ENCODE results near the gene ZNF638.

ZNF638 gene

GRCh38 chr2:71457923-71458322 is 126.3 kb downstream of the ZNF638 start:
- Histone ChIP-seq H3K36me3 (ENCODE audit: insufficient read depth, low read depth, low read length) (no peaks in the 10 kb centered on the region), H3K27me3 (ENCODE audit: insufficient read depth, low read length) (peaks cover 39% of the 10 kb centered on the region), H3K4me3 (ENCODE audit: low read length) (no peak overlapping the region), H3K9me3 (ENCODE audit: insufficient read depth, low read depth, low read length) (no peaks in the 10 kb centered on the region), H3K9ac (ENCODE audit: low read depth, low read length) (no peak overlapping the region), H3K4me1 (ENCODE audit: insufficient read depth, low read length) (peaks cover 32% of the 10 kb centered on the region), H3K27ac (ENCODE audit: low read length) (no peak overlapping the region)

- Histone ChIP-seq H3K36me3 (ENCODE audit: insufficient read depth, low read depth, low read length) (no peaks in the 10 kb centered on the region), H3K9me3 (ENCODE audit: insufficient read depth, low read depth, low read length) (no peaks in the 10 kb centered on the region), H3K4me3 (ENCODE audit: low read length) (no peak overlapping the region), H3K27ac (ENCODE audit: low read length) (no peak overlapping the region), H3K9ac (ENCODE audit: low read depth, low read length) (no peak overlapping the region), H3K4me1 (ENCODE audit: insufficient read depth, low read length) (peaks cover 29% of the 10 kb centered on the region), H3K27me3 (ENCODE audit: insufficient read depth, low read length) (peaks cover 39% of the 10 kb centered on the region)
These were observed 127.0 kb downstream of the ZNF638 start for GRCh38 chr2:71458413-71459083.

DNA sequence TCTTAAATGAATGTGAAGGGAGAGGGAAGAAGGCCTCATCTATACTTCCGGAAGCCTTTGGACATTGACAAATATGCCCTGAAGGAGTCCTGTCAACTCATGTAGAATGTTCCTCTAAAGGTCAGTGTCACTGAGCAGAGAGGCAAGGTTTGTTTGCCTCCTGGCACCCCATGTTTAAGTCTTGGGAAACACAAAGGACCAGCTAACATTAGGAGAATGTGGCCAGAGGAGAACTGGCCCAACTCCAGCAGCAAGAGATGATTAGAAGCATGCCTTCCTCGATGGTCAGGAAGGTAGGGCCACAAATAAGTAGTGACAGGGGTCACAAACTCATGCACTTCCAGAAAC is 127.5 kb downstream of the ZNF638 start:
- Histone ChIP-seq H3K4me3 (ENCODE audit: low read length) (no peak overlapping the region), H3K4me1 (ENCODE audit: insufficient read depth, low read length) (peaks cover 29% of the 10 kb centered on the region), H3K9ac (ENCODE audit: low read depth, low read length) (no peak overlapping the region), H3K9me3 (ENCODE audit: insufficient read depth, low read depth, low read length) (no peaks in the 10 kb centered on the region), H3K27ac (ENCODE audit: low read length) (no peak overlapping the region), H3K27me3 (ENCODE audit: insufficient read depth, low read length) (peaks cover 39% of the 10 kb centered on the region), H3K36me3 (ENCODE audit: insufficient read depth, low read depth, low read length) (no peaks in the 10 kb centered on the region)

DNA sequence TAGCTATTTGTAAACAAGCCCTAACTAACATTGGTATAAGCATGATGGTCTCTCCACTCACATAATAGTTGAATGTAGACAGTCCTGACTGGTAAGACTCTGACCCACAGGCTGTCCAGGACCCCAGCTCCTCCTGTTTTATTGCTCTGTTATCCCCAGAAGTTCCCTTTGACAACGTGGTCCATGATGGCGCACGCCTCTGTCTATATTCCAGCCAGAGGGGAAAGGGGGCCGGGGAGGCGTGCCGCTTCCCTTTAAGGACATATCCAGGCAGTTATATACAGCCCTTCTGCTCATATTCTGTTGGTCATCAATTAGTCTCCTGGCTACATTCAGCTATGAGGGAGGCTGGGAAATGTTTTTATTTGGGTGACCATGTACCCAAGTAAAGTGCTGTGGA is 128.5 kb downstream of the ZNF638 start:
- Histone ChIP-seq H3K27ac (ENCODE audit: low read length) (no peak overlapping the region), H3K9ac (ENCODE audit: low read depth, low read length) (no peak overlapping the region), H3K27me3 (ENCODE audit: insufficient read depth, low read length) (peaks cover 39% of the 10 kb centered on the region), H3K9me3 (ENCODE audit: insufficient read depth, low read depth, low read length) (no peaks in the 10 kb centered on the region), H3K4me3 (ENCODE audit: low read length) (no peak overlapping the region), H3K36me3 (ENCODE audit: insufficient read depth, low read depth, low read length) (no peaks in the 10 kb centered on the region), H3K4me1 (ENCODE audit: insufficient read depth, low read length) (peaks cover 23% of the 10 kb centered on the region)

DNA sequence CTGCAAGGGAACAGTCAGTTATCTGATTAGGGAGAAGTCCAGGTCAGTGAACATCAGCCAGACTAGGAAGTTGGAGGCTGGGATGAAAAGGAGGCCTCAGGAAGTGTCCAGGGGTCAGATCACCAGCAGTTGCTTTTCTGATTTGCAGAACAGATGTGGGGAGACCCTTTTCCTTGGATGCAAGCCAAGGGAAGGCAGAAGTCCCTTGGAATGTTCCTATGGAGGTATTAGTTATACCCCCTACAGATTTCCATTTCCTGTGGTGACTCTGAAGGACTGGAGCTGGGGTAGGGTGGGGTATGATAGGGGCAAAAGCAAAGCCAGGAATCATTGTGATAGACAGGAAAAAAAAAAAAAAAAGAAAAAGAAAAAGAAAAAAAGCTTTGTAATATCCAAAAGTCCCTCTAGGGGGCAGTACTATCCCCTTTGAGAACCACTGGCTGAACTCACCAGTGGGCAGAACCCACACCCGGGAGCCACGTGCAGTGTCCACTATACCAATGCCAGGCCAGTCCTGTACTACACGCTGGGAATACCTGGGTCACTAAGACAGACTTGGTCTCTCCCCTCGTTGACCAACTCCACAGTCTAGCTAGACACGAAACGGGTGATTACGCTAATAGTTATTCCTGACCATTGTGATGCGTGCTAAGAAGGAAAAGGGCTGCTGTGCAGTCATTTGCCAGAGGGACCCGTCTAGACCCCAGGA is 129.2 kb downstream of the ZNF638 start:
- Histone ChIP-seq H3K9me3 (ENCODE audit: insufficient read depth, low read depth, low read length) (no peaks in the 10 kb centered on the region), H3K9ac (ENCODE audit: low read depth, low read length) (no peak overlapping the region), H3K36me3 (ENCODE audit: insufficient read depth, low read depth, low read length) (no peaks in the 10 kb centered on the region), H3K4me1 (ENCODE audit: insufficient read depth, low read length) (peaks cover 16% of the 10 kb centered on the region; the same call in 1 of the 2 replicates), H3K27me3 (ENCODE audit: insufficient read depth, low read length) (peaks cover 44% of the 10 kb centered on the region), H3K4me3 (ENCODE audit: low read length) (no peak overlapping the region), H3K27ac (ENCODE audit: low read length) (no peak overlapping the region)

- Histone ChIP-seq H3K4me1 (ENCODE audit: insufficient read depth, low read length) (peaks cover 11% of the 10 kb centered on the region; the same call in 1 of the 2 replicates), H3K4me3 (ENCODE audit: low read length) (no peak overlapping the region), H3K9me3 (ENCODE audit: insufficient read depth, low read depth, low read length) (no peaks in the 10 kb centered on the region), H3K27me3 (ENCODE audit: insufficient read depth, low read length) (peaks cover 49% of the 10 kb centered on the region), H3K9ac (ENCODE audit: low read depth, low read length) (no peak overlapping the region), H3K36me3 (ENCODE audit: insufficient read depth, low read depth, low read length) (no peaks in the 10 kb centered on the region), H3K27ac (ENCODE audit: low read length) (no peak overlapping the region)
These were observed 129.7 kb downstream of the ZNF638 start for GRCh38 chr2:71461304-71461671.

DNA sequence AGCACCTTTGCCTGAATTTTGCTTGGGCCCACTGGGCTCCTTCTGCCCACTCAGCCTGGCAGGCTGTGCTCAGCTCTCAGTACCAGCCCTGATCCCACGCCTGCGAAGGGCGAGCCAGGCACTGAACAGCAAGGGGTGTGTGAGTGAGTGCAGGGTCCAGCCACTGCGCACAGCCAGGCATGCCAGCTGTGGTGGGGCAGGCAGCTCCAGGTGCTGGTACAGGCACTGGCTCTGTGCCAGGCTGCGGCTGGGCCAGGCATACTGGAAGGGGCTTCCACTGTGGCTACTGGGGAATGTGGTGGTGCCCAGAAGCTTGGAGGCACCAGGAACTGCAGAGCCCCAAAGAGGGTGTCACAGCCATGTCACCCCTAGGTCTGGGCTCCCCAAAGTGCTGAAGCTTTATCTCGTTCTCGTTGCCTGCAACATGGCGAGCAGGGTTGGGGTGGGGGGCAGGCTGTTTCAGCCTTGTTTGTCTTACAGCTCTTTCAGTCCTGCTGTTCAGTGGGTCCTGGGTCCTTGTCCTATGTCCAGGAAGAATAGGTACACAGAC is 130.5 kb downstream of the ZNF638 start:
- Histone ChIP-seq H3K27ac (ENCODE audit: low read length) (no peak overlapping the region), H3K27me3 (ENCODE audit: insufficient read depth, low read length) (peaks cover 57% of the 10 kb centered on the region), H3K4me3 (ENCODE audit: low read length) (no peak overlapping the region), H3K4me1 (ENCODE audit: insufficient read depth, low read length) (peaks cover 5% of the 10 kb centered on the region; the same call in 1 of the 2 replicates), H3K36me3 (ENCODE audit: insufficient read depth, low read depth, low read length) (no peaks in the 10 kb centered on the region), H3K9me3 (ENCODE audit: insufficient read depth, low read depth, low read length) (no peaks in the 10 kb centered on the region), H3K9ac (ENCODE audit: low read depth, low read length) (no peak overlapping the region)

- no peak overlapping the region for H3K9ac ChIP-seq (ENCODE audit: low read depth, low read length)
- peaks cover 64% of the 10 kb centered on the region for H3K27me3 ChIP-seq (ENCODE audit: insufficient read depth, low read length)
- no peaks in the 10 kb centered on the region for H3K9me3 ChIP-seq (ENCODE audit: insufficient read depth, low read depth, low read length)
- H3K27ac ChIP-seq (ENCODE audit: low read length) = no peak overlapping the region
- peaks cover 7% of the 10 kb centered on the region; the same call in 1 of the 2 replicates for H3K4me1 ChIP-seq (ENCODE audit: insufficient read depth, low read length)
- H3K4me3 ChIP-seq (ENCODE audit: low read length) = no peak overlapping the region
- no peaks in the 10 kb centered on the region for H3K36me3 ChIP-seq (ENCODE audit: insufficient read depth, low read depth, low read length)
These were observed 131.2 kb downstream of the ZNF638 start for GRCh38 chr2:71462641-71463341.

GRCh38 chr2:71463342-71463654 is 131.7 kb downstream of the ZNF638 start:
- Histone ChIP-seq H3K9me3 (ENCODE audit: insufficient read depth, low read depth, low read length) (no peaks in the 10 kb centered on the region), H3K4me1 (ENCODE audit: insufficient read depth, low read length) (peaks cover 7% of the 10 kb centered on the region), H3K27me3 (ENCODE audit: insufficient read depth, low read length) (peaks cover 69% of the 10 kb centered on the region), H3K4me3 (ENCODE audit: low read length) (no peak overlapping the region), H3K9ac (ENCODE audit: low read depth, low read length) (no peak overlapping the region), H3K27ac (ENCODE audit: low read length) (no peak overlapping the region), H3K36me3 (ENCODE audit: insufficient read depth, low read depth, low read length) (no peaks in the 10 kb centered on the region)

DNA sequence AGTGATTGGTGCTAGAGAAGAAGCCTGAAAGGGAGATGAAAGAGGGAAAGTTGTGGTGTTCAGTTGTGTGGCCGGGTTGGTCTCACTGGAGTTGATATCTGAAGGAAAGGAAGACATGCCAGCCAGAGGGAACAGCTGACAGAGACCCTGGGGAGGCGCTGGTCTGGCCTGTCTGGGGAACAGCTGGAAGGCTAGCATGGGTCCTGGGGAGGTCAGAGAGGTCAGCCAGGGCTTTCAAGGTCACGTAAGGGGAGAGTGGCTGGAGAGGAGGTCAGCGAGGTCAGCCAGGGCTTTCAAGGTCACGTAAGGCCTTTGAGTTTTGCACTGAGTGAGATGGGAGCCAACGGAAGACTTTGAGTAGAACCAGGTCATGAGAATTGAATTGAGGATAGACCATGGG is 132.8 kb downstream of the ZNF638 start:
- no peaks in the 10 kb centered on the region for H3K36me3 ChIP-seq (ENCODE audit: insufficient read depth, low read depth, low read length)
- H3K27ac ChIP-seq (ENCODE audit: low read length) = no peak overlapping the region
- H3K27me3 ChIP-seq (ENCODE audit: insufficient read depth, low read length) = peaks cover 80% of the 10 kb centered on the region
- H3K4me1 ChIP-seq (ENCODE audit: insufficient read depth, low read length) = peaks cover 7% of the 10 kb centered on the region
- no peaks in the 10 kb centered on the region for H3K9me3 ChIP-seq (ENCODE audit: insufficient read depth, low read depth, low read length)
- H3K9ac ChIP-seq (ENCODE audit: low read depth, low read length) = no peak overlapping the region
- no peak overlapping the region for H3K4me3 ChIP-seq (ENCODE audit: low read length)

- H3K27me3 ChIP-seq (ENCODE audit: insufficient read depth, low read length) = peaks cover 86% of the 10 kb centered on the region
These were observed 133.8 kb downstream of the ZNF638 start for GRCh38 chr2:71465356-71465755.

GRCh38 chr2:71465961-71466300 is 134.3 kb downstream of the ZNF638 start:
- H3K27me3 ChIP-seq (ENCODE audit: insufficient read depth, low read length) = peaks cover 86% of the 10 kb centered on the region
- no peak overlapping the region for H3K9ac ChIP-seq (ENCODE audit: low read depth, low read length)
- peak overlapping the region; percentile 73 for H3K4me3 ChIP-seq (ENCODE audit: low read length)

More at GRCh38 chr2:71465356-71465755, 133.8 kb downstream of the ZNF638 start:
- no peak overlapping the region for H3K27ac ChIP-seq (ENCODE audit: low read length)
- peak overlapping the region; percentile 73 for H3K4me3 ChIP-seq (ENCODE audit: low read length)
- H3K4me1 ChIP-seq (ENCODE audit: insufficient read depth, low read length) = peaks cover 7% of the 10 kb centered on the region
- no peaks in the 10 kb centered on the region for H3K9me3 ChIP-seq (ENCODE audit: insufficient read depth, low read depth, low read length)
- H3K36me3 ChIP-seq (ENCODE audit: insufficient read depth, low read depth, low read length) = no peaks in the 10 kb centered on the region
- no peak overlapping the region for H3K9ac ChIP-seq (ENCODE audit: low read depth, low read length)

More at GRCh38 chr2:71465961-71466300, 134.3 kb downstream of the ZNF638 start:
- H3K4me1 ChIP-seq (ENCODE audit: insufficient read depth, low read length) = peaks cover 7% of the 10 kb centered on the region
- H3K27ac ChIP-seq (ENCODE audit: low read length) = no peak overlapping the region
- H3K9me3 ChIP-seq (ENCODE audit: insufficient read depth, low read depth, low read length) = no peaks in the 10 kb centered on the region
- H3K36me3 ChIP-seq (ENCODE audit: insufficient read depth, low read depth, low read length) = no peaks in the 10 kb centered on the region

All from iPS-20b (cell line).